RWPE1 (cell line): Measurements from ENCODE around the gene TAPBP.
"Not testable (repeated sequence)": the region's sequence is repeated elsewhere in the genome, so short reads cannot be mapped to it uniquely, and the experiment has no call there.

Experiments
- CTCF ChIA-PET: fragments of 350-600 bp; sonication (Branson Sonifier 250); formaldehyde crosslinking; extraction: SDS; loops from one replicate; lab custom pipeline; 2021; lab: Yijun Ruan, JAX
- POLR2A ChIA-PET: fragments of 400-600 bp; formaldehyde crosslinking; extraction: SDS; loops from one replicate; lab custom pipeline; 2020; ENCODE audit warnings: antibody characterized with exemption; ENCODE audit not compliant: low non-redundant PET; lab: Yijun Ruan, JAX
- DNase-seq: peaks from one replicate; pipeline ENCODE4 v3.0.0; 2012; ENCODE audit warnings: low spot score
- H3K27ac ChIP-seq: fragments of 450-650 bp; 2 replicates; pipeline ENCODE4 v1.5.1; 2017
- CTCF ChIP-seq: fragments of 450-650 bp; conservative IDR thresholded peaks from 2 replicates; pipeline ENCODE4 v1.5.1; 2017; ENCODE audit warnings: low read depth, mild to moderate bottlenecking

Gene TAPBP

GRCh38 chr6:33288141-33288920 is 25.5 kb downstream of the TAPBP start:
- peak overlapping the region; percentile 76 for H3K27ac ChIP-seq
- ChIA-PET POLR2A (interaction anchor here (0.6 to 2.5 kb wide), 3 partner anchors 9 to 16 kb away, joined by 4 to 10 read pairs (median 6); partner anchors contain the start of genes RPS18 and VPS52), CTCF (interaction anchor here (0.6 to 1.2 kb wide), 5 partner anchors 8 to 402 kb away, joined by 3 to 8 read pairs (median 4); partner anchors contain the start of genes B3GALT4 and CUTA)
- TF ChIP-seq CTCF = no peak
- DNase-seq = no peak

GRCh38 chr6:33286946-33287914 is 26.6 kb downstream of the TAPBP start:
- no peak for DNase-seq
- H3K27ac ChIP-seq = no peak overlapping the region
- TF ChIP-seq CTCF = no peak
- CTCF ChIA-PET = no interaction called here
- POLR2A ChIA-PET = no interaction called here

GRCh38 chr6:33285214-33285613 is 28.7 kb downstream of the TAPBP start:
- H3K27ac ChIP-seq, POLR2A ChIA-PET, CTCF ChIA-PET, DNase-seq: not testable (repeated sequence)

GRCh38 chr6:33280539-33280938 is 33.3 kb downstream of the TAPBP start:
- ChIA-PET CTCF (interaction anchor here (1.1 kb wide), 1 partner anchor 8 kb away, joined by 3 read pairs; the partner anchor contains the start of genes PFDN6 and WDR46), POLR2A (no interaction called here)
- DNase-seq = no peak
- no peak for TF ChIP-seq CTCF
- H3K27ac ChIP-seq = peak overlapping the region; percentile 95

GRCh38 chr6:33279971-33280511 is 33.8 kb downstream of the TAPBP start:
- POLR2A ChIA-PET = no interaction called here
- peak; percentile 74 for DNase-seq
- CTCF ChIA-PET = interaction anchor here (0.6 to 1.1 kb wide), 5 partner anchors 9 to 270 kb away, joined by 3 to 7 read pairs (median 3); partner anchors contain the start of genes PFDN6 and WDR46
- peak; percentile 41 for TF ChIP-seq CTCF
- H3K27ac ChIP-seq = peak overlapping the region; percentile 95

GRCh38 chr6:33279257-33279695 is 34.6 kb downstream of the TAPBP start:
- ChIA-PET POLR2A (no interaction called here), CTCF (interaction anchor here (0.6 to 1.2 kb wide), 6 partner anchors 10 to 271 kb away, joined by 3 to 7 read pairs (median 4); partner anchors contain the start of genes PFDN6 and WDR46)
- TF ChIP-seq CTCF = no peak
- peak overlapping the region; percentile 95 for H3K27ac ChIP-seq
- DNase-seq = no peak
